GM18870 (cell line): Measurements from ENCODE around the gene OPCML.

ENCODE experiments used
- ATAC-seq: cut with Tn5 transposase; IDR thresholded peaks from one replicate; pipeline ENCODE4 v1.9.1; 2021; ENCODE audit warnings: moderate library complexity; ENCODE audit not compliant: unreplicated experiment

The OPCML gene

GRCh38 chr11:133238495-133238894 is 293.8 kb downstream of the OPCML start:
- ATAC-seq, result no peak

GRCh38 chr11:133238027-133238426 is 294.3 kb downstream of the OPCML start:
- no peak for ATAC-seq

GRCh38 chr11:133235381-133235780 is 296.9 kb downstream of the OPCML start:
- no peak for ATAC-seq

GRCh38 chr11:133234883-133235282 is 297.4 kb downstream of the OPCML start:
- ATAC-seq, result no peak

- ATAC-seq, result no peak
These were observed 299.6 kb downstream of the OPCML start for GRCh38 chr11:133232665-133233064.

GRCh38 chr11:133230431-133230830 is 301.9 kb downstream of the OPCML start:
- ATAC-seq, result no peak

- ATAC-seq, result no peak
These were observed 303.6 kb downstream of the OPCML start for GRCh38 chr11:133228471-133229329.

- ATAC-seq, result no peak
These were observed 304.6 kb downstream of the OPCML start for GRCh38 chr11:133227632-133228111.

GRCh38 chr11:133224271-133224670 is 308.0 kb downstream of the OPCML start:
- ATAC-seq, result no peak

GRCh38 chr11:133222425-133223330 is 309.6 kb downstream of the OPCML start:
- ATAC-seq, result no peak

GRCh38 chr11:133219543-133219942 is 312.8 kb downstream of the OPCML start:
- no peak for ATAC-seq

GRCh38 chr11:133216813-133217212 is 315.5 kb downstream of the OPCML start:
- no peak for ATAC-seq

GRCh38 chr11:133215596-133216230 is 316.6 kb downstream of the OPCML start:
- ATAC-seq, result no peak

GRCh38 chr11:133214646-133215045 is 317.7 kb downstream of the OPCML start:
- ATAC-seq, result no peak

GRCh38 chr11:133212201-133212600 is 320.1 kb downstream of the OPCML start:
- ATAC-seq, result no peak

- ATAC-seq, result no peak
These were observed 324.3 kb downstream of the OPCML start for GRCh38 chr11:133207995-133208394.

GRCh38 chr11:133206313-133207005 is 325.8 kb downstream of the OPCML start:
- no peak for ATAC-seq

GRCh38 chr11:133204158-133204557 is 328.1 kb downstream of the OPCML start:
- no peak for ATAC-seq

GRCh38 chr11:133202816-133203215 is 329.5 kb downstream of the OPCML start:
- ATAC-seq, result no peak

GRCh38 chr11:133198438-133198837 is 333.9 kb downstream of the OPCML start:
- no peak for ATAC-seq

GRCh38 chr11:133197425-133197824 is 334.9 kb downstream of the OPCML start:
- ATAC-seq, result no peak
